Body of pancreas (tissue), 4 donors: Measurements from ENCODE around the gene LIN7A.

Source experiments
- POLR2A ChIP-seq, 3 donors: fragments of 450-650 bp; IDR thresholded peaks; one replicate each; pipeline ENCODE4 v1.6.1; 2016; ENCODE audit warnings: antibody characterized with exemption in 3 of 3, mild to moderate bottlenecking in 2 of 3
- TF ChIP-seq, protein P1 (sequence below), 7 experiments: fragments of 450-650 bp in 4 of 7; fragments of 200-600 bp in 3 of 7; sonication (generic) in 3 of 7; IDR thresholded peaks; one replicate each; pipeline ENCODE4 v1.5.1; 2016 to 2019; ENCODE audit warnings: antibody characterized with exemption in 7 of 7

DNA sequence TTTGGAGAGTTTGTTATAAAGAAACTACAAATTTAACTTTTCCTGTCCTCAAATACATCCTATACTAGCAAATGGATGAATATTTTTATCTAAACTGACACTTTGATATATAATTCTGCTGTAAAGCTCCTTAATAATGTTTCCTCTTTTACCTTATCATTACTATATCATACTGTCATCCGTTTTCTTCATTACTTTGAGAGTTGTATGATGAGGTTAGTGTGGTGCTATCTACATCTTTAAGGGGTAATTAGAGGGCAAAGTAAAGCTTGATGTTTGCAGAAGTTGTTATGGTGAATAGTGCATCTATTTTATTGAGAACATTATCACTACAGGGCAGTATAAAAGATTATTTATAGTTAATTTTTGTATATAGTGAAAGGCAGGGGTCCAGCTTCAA lies 36.1 kb downstream of the LIN7A start:
- TF ChIP-seq, protein P1, sequence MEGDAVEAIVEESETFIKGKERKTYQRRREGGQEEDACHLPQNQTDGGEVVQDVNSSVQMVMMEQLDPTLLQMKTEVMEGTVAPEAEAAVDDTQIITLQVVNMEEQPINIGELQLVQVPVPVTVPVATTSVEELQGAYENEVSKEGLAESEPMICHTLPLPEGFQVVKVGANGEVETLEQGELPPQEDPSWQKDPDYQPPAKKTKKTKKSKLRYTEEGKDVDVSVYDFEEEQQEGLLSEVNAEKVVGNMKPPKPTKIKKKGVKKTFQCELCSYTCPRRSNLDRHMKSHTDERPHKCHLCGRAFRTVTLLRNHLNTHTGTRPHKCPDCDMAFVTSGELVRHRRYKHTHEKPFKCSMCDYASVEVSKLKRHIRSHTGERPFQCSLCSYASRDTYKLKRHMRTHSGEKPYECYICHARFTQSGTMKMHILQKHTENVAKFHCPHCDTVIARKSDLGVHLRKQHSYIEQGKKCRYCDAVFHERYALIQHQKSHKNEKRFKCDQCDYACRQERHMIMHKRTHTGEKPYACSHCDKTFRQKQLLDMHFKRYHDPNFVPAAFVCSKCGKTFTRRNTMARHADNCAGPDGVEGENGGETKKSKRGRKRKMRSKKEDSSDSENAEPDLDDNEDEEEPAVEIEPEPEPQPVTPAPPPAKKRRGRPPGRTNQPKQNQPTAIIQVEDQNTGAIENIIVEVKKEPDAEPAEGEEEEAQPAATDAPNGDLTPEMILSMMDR (IDR thresholded peaks at IDR 0.05): no peak
- TF ChIP-seq POLR2A (IDR thresholded peaks at IDR 0.05): no peak
